ENCODE results near the gene ACTA2.

DNA sequence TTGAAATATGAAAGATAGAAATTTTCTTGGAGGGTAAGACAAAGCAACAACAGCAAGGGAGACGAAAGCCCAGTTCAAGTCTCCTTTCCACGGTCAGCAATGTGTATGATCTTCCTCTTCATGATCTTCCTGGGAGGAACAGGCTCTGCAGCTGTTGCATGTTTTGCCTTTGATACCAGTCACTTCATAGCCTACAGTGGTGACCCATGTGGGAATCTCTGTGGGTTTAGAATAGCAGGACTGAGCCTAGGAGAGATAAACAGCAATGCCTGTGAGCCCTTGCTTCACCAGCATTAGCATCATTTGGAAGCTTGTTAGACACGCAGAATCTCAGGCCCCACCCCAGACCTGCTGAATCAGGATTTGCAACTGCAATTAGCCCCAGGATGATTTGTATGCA is 40.7 kb downstream of the ACTA2 start:
- TF ChIP-seq, protein P1, sequence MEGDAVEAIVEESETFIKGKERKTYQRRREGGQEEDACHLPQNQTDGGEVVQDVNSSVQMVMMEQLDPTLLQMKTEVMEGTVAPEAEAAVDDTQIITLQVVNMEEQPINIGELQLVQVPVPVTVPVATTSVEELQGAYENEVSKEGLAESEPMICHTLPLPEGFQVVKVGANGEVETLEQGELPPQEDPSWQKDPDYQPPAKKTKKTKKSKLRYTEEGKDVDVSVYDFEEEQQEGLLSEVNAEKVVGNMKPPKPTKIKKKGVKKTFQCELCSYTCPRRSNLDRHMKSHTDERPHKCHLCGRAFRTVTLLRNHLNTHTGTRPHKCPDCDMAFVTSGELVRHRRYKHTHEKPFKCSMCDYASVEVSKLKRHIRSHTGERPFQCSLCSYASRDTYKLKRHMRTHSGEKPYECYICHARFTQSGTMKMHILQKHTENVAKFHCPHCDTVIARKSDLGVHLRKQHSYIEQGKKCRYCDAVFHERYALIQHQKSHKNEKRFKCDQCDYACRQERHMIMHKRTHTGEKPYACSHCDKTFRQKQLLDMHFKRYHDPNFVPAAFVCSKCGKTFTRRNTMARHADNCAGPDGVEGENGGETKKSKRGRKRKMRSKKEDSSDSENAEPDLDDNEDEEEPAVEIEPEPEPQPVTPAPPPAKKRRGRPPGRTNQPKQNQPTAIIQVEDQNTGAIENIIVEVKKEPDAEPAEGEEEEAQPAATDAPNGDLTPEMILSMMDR (conservative IDR thresholded peaks at IDR 0.05), result no peak
- TF ChIP-seq ZFX (IDR thresholded peaks at IDR 0.05), result no peak

All from C4-2B (cell line).